ENCODE results near the gene GSK3B. TPM values are rescaled to one million over a fixed set of nuclear protein-coding genes. Genes with fewer than 3 reads are reported as not detected.
"Not testable (repeated sequence)": the region's sequence is repeated elsewhere in the genome, so short reads cannot be mapped to it uniquely, and the experiment has no call there.

Gene GSK3B
- total RNA-seq, 1 donor from 2014 or later: 65.4 TPM

DNA sequence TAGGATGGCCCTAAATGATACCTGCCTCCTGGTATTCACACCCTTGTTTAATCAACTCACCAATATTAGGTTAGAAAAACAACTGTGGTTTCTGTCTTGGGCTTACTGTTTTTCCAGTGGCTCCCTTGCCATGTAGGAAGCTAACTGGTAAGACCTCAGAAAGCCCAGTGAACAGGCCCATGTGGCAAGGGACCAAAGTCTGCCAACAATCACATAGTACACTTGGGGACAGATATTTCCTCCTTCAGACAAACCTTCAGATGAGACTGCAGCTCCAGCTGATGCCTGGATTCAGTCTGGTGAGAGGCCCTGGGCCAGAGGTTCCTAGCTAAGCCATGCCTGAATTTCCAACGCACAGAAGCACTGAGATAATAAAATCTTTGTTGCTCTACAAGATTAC is 96.1 kb downstream of the GSK3B start:
- peaks cover 15% of the 10 kb centered on the region for H3K9me3 Mint-ChIP-seq
- H3K27ac Mint-ChIP-seq: no peak overlapping the region
- TF ChIP-seq, protein P1, sequence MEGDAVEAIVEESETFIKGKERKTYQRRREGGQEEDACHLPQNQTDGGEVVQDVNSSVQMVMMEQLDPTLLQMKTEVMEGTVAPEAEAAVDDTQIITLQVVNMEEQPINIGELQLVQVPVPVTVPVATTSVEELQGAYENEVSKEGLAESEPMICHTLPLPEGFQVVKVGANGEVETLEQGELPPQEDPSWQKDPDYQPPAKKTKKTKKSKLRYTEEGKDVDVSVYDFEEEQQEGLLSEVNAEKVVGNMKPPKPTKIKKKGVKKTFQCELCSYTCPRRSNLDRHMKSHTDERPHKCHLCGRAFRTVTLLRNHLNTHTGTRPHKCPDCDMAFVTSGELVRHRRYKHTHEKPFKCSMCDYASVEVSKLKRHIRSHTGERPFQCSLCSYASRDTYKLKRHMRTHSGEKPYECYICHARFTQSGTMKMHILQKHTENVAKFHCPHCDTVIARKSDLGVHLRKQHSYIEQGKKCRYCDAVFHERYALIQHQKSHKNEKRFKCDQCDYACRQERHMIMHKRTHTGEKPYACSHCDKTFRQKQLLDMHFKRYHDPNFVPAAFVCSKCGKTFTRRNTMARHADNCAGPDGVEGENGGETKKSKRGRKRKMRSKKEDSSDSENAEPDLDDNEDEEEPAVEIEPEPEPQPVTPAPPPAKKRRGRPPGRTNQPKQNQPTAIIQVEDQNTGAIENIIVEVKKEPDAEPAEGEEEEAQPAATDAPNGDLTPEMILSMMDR (IDR thresholded peaks at IDR 0.05; ENCODE audit: unreplicated experiment): no peak

DNA sequence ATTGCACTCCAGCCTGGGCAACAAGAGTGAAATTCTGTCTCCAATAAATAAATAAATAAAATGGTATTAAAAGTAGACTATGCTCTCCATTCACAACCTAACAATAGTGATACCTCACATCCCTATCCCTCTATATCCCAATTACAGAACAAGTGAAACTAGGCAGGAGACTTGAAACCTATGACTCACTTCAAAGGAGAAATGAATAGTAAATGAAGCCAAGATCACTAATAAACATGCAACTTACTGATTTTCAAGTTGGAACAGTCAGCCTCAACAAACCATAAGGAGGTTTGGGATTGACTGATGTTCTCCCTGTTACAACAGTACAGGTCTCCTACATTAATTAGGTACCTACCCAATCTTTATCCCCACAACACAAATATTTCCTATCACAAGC is 103.4 kb downstream of the GSK3B start:
- peaks cover 34% of the 10 kb centered on the region for H3K9me3 Mint-ChIP-seq
- no peak for DNase-seq (ENCODE audit: low spot score in 2 of 2, unreplicated experiment in 2 of 2)
- no peak overlapping the region for H3K27ac Mint-ChIP-seq
- no peak overlapping the region for H3K4me3 Mint-ChIP-seq
- H3K36me3 Mint-ChIP-seq: peaks cover 31% of the 10 kb centered on the region
- H3K4me1 Mint-ChIP-seq: peaks cover 10% of the 10 kb centered on the region
- no peaks in the 10 kb centered on the region for H3K27me3 Mint-ChIP-seq (ENCODE audit: low read depth)
- TF ChIP-seq, protein P1 (IDR thresholded peaks at IDR 0.05; ENCODE audit: unreplicated experiment): no peak

More for the DNA sequence above, 96.1 kb downstream of the GSK3B start:
- no peak for DNase-seq (ENCODE audit: low spot score in 2 of 2, unreplicated experiment in 2 of 2)
- Mint-ChIP-seq H3K27me3 (ENCODE audit: low read depth) (no peaks in the 10 kb centered on the region), H3K4me1 (no peaks in the 10 kb centered on the region), H3K36me3 (peaks cover 38% of the 10 kb centered on the region), H3K4me3 (no peak overlapping the region)

DNA sequence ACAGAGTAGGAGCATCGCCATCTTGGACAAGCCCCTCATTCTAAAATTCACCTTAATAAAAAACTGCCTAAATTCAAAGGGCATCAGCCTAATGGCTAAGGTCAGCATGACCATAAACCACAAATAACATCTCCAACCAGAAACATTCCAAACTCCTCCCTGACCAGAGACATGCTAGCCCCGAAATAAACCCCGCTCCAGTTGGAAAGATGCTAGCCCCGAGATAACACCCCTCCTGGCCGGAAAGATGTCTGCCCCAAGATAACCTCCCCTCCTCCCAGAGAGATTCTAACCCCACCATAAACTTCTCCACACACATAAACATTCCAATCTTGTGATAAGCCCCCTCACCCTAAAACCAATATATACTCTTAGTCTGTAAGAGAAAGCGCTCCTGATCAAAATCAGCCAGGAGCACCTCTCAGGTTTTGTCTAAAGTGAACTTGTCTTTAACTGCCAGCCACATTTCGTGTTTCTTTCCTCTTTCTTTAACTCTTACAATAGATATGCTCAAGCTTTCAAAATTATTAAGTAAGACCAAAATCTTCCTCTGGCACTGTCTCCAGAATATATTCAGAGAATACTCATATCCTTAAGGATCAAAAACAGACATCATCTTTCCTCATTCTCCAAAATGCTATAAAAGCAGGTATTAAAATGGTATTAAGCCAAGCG is 104.1 kb downstream of the GSK3B start:
- Mint-ChIP-seq H3K4me1 (peaks cover 10% of the 10 kb centered on the region), H3K36me3 (peaks cover 39% of the 10 kb centered on the region), H3K27me3 (ENCODE audit: low read depth) (no peaks in the 10 kb centered on the region), H3K27ac (no peak overlapping the region), H3K9me3 (peaks cover 42% of the 10 kb centered on the region), H3K4me3 (no peak overlapping the region)
- TF ChIP-seq, protein P1 (IDR thresholded peaks at IDR 0.05; ENCODE audit: unreplicated experiment): no peak
- no peak for DNase-seq (ENCODE audit: low spot score in 2 of 2, unreplicated experiment in 2 of 2)

DNA sequence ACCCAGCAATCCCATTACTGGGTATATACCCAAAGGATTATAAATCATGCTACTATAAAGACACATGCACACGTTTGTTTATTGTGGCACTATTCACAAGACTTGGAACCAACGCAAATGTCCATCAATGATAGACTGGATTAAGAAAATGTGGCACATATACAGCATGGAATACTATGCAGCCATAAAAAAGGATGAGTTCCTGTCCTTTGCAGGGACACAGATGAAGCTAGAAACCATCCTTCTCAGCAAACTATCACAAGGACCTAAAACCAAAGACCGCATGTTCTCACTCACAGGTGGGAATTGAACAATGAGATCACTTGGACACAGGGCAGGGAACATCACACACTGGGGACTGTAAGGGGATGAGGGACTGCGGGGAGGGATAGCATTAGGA is 107.4 kb downstream of the GSK3B start:
- not testable (repeated sequence) for DNase-seq (ENCODE audit: low spot score in 2 of 2, unreplicated experiment in 2 of 2); H3K27ac Mint-ChIP-seq; H3K4me1 Mint-ChIP-seq; H3K4me3 Mint-ChIP-seq; H3K27me3 Mint-ChIP-seq (ENCODE audit: low read depth)
- peaks cover 70% of the 10 kb centered on the region for H3K9me3 Mint-ChIP-seq
- H3K36me3 Mint-ChIP-seq: peaks cover 65% of the 10 kb centered on the region

DNA sequence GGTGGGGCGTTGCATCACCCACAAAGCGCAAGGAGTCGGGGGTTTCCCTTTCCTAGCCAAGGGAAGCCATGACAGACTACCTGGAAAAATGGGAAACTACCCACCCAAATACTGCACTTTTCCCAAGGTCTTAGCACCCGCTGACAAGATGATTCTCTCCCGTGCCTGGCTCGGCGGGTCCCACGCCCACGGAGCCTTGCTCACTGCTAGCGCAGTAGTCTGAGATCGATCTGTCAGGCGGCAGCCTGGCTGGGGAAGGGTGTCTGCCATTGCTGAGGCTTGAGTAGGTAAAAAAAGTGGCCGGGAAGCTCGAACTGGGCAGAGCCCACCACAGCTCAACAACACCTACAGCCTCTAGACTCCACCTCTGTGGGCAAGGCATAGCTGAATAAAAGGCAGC is 112.9 kb downstream of the GSK3B start:
- TF ChIP-seq, protein P1 (IDR thresholded peaks at IDR 0.05; ENCODE audit: unreplicated experiment): no peak
- peaks cover 45% of the 10 kb centered on the region for H3K9me3 Mint-ChIP-seq
- peaks cover 4% of the 10 kb centered on the region for H3K4me1 Mint-ChIP-seq
- no peak overlapping the region for H3K4me3 Mint-ChIP-seq
- no peaks in the 10 kb centered on the region for H3K27me3 Mint-ChIP-seq (ENCODE audit: low read depth)
- no peak overlapping the region for H3K27ac Mint-ChIP-seq
- DNase-seq (ENCODE audit: low spot score in 2 of 2, unreplicated experiment in 2 of 2): no peak
- peaks cover 63% of the 10 kb centered on the region for H3K36me3 Mint-ChIP-seq

DNA sequence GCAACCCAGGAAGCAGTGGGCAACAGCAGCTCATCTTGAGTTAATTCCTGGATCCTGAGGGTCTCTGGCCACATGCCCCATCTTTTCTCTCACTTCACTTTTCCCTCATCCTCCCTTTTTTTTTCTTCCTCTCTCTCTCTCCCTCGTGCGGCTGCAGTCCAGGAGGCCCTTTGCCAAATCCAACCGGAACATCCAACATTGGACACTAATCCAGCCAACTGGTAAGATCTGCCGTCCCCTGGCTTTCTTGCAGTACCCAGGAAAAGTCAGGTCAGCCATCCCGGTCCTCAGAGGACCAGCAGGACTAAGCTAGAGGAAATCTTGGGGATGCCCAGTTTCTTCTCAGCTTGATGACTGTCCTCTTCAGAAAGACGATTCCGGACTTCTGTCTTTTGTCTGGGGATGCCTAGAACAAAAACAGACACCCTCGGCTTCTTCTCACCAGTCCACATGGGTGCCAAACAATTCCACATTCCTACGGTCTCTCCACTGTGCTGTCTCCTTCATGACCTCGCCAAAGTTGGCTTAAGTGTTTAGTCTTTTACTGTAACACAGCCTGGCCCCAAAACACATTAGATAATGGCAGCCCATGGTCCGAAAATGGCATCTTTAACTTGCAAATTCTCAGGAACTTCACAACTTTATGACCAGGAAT is 115.6 kb downstream of the GSK3B start:
- Mint-ChIP-seq H3K27me3 (ENCODE audit: low read depth) (no peaks in the 10 kb centered on the region), H3K9me3 (peaks cover 26% of the 10 kb centered on the region), H3K4me3 (no peak overlapping the region), H3K4me1 (peaks cover 4% of the 10 kb centered on the region), H3K36me3 (peaks cover 46% of the 10 kb centered on the region), H3K27ac (no peak overlapping the region)
- TF ChIP-seq, protein P1 (IDR thresholded peaks at IDR 0.05; ENCODE audit: unreplicated experiment): no peak
- no peak for DNase-seq (ENCODE audit: low spot score in 2 of 2, unreplicated experiment in 2 of 2)
